Measurements from ENCODE around the gene SMIM38. TPM values are rescaled to one million over a fixed set of nuclear protein-coding genes. Genes with fewer than 3 reads are reported as not detected.

Gene SMIM38
- total RNA-seq, 1 donor from 2014 or later = not detected

GRCh38 chr11:69200331-69201065 lies 44.8 kb downstream of the SMIM38 start:
- Histone ChIP-seq H3K4me3 (ENCODE audit: insufficient read depth, low read depth, low read length) (no peak overlapping the region), H3K36me3 (ENCODE audit: insufficient read depth, low read length) (no peaks in the 10 kb centered on the region), H3K9ac (ENCODE audit: low read length) (no peak overlapping the region), H3K4me1 (ENCODE audit: insufficient read depth, low read length) (peaks cover 2% of the 10 kb centered on the region), H4K20me1 (ENCODE audit: insufficient read depth, low read length) (no peaks in the 10 kb centered on the region), H3K27me3 (ENCODE audit: insufficient read depth, low read length) (peaks cover 11% of the 10 kb centered on the region), H3K9me3 (ENCODE audit: insufficient read depth, low read depth, low read length) (no peaks in the 10 kb centered on the region), H3K79me2 (ENCODE audit: insufficient read depth, low read length) (no peaks in the 10 kb centered on the region), H2AFZ (ENCODE audit: low read depth, low read length) (no peak overlapping the region), H3K4me2 (ENCODE audit: low read length) (no peak overlapping the region), H3K27ac (ENCODE audit: low read depth, low read length) (no peak overlapping the region)
- H3K4me3 Mint-ChIP-seq (ENCODE audit: unreplicated experiment) = no peak overlapping the region
- H3K9me3 Mint-ChIP-seq (ENCODE audit: unreplicated experiment) = peaks cover 2% of the 10 kb centered on the region
- H3K27me3 Mint-ChIP-seq (ENCODE audit: low read depth, unreplicated experiment) = peaks cover 59% of the 10 kb centered on the region
- H3K36me3 Mint-ChIP-seq (ENCODE audit: low read depth, unreplicated experiment) = no peaks in the 10 kb centered on the region
- H3K4me1 Mint-ChIP-seq (ENCODE audit: low read depth, unreplicated experiment) = no peaks in the 10 kb centered on the region
- DNase-seq (ENCODE audit: low read depth) (no peak), FAIRE-seq (no peak)
- no peak for TF ChIP-seq EZH2 (IDR thresholded peaks at IDR 0.05; ENCODE audit: insufficient read depth, low read length)
- no peak for TF ChIP-seq CTCF (IDR thresholded peaks at IDR 0.05; ENCODE audit: insufficient read depth, low read depth, low read length)
- H3K27ac Mint-ChIP-seq (ENCODE audit: unreplicated experiment) = no peak overlapping the region

- DNase-seq (ENCODE audit: low read depth) = no peak
- FAIRE-seq = no peak
- Histone ChIP-seq H3K9ac (ENCODE audit: low read length) (no peak overlapping the region), H3K4me3 (ENCODE audit: insufficient read depth, low read depth, low read length) (no peak overlapping the region), H4K20me1 (ENCODE audit: insufficient read depth, low read length) (no peaks in the 10 kb centered on the region), H3K36me3 (ENCODE audit: insufficient read depth, low read length) (no peaks in the 10 kb centered on the region), H3K79me2 (ENCODE audit: insufficient read depth, low read length) (no peaks in the 10 kb centered on the region), H3K27me3 (ENCODE audit: insufficient read depth, low read length) (peaks cover 11% of the 10 kb centered on the region), H3K4me1 (ENCODE audit: insufficient read depth, low read length) (peaks cover 2% of the 10 kb centered on the region), H2AFZ (ENCODE audit: low read depth, low read length) (no peak overlapping the region), H3K27ac (ENCODE audit: low read depth, low read length) (no peak overlapping the region), H3K4me2 (ENCODE audit: low read length) (no peak overlapping the region), H3K9me3 (ENCODE audit: insufficient read depth, low read depth, low read length) (no peaks in the 10 kb centered on the region)
- H3K9me3 Mint-ChIP-seq (ENCODE audit: unreplicated experiment) = peaks cover 5% of the 10 kb centered on the region
- no peaks in the 10 kb centered on the region for H3K36me3 Mint-ChIP-seq (ENCODE audit: low read depth, unreplicated experiment)
- peaks cover 59% of the 10 kb centered on the region for H3K27me3 Mint-ChIP-seq (ENCODE audit: low read depth, unreplicated experiment)
- H3K27ac Mint-ChIP-seq (ENCODE audit: unreplicated experiment) = no peak overlapping the region
- H3K4me1 Mint-ChIP-seq (ENCODE audit: low read depth, unreplicated experiment) = no peaks in the 10 kb centered on the region
- H3K4me3 Mint-ChIP-seq (ENCODE audit: unreplicated experiment) = no peak overlapping the region
- TF ChIP-seq EZH2 (IDR thresholded peaks at IDR 0.05; ENCODE audit: insufficient read depth, low read length) (no peak), CTCF (IDR thresholded peaks at IDR 0.05; ENCODE audit: insufficient read depth, low read depth, low read length) (no peak)
Observed at GRCh38 chr11:69201066-69201365, 45.3 kb downstream of the SMIM38 start.

GRCh38 chr11:69201764-69202370 lies 46.1 kb downstream of the SMIM38 start:
- peaks cover 11% of the 10 kb centered on the region for H3K27me3 ChIP-seq (ENCODE audit: insufficient read depth, low read length)
- no peak for DNase-seq (ENCODE audit: low read depth)
- Mint-ChIP-seq H3K9me3 (ENCODE audit: unreplicated experiment) (peaks cover 6% of the 10 kb centered on the region), H3K4me1 (ENCODE audit: low read depth, unreplicated experiment) (no peaks in the 10 kb centered on the region), H3K27me3 (ENCODE audit: low read depth, unreplicated experiment) (peaks cover 65% of the 10 kb centered on the region), H3K36me3 (ENCODE audit: low read depth, unreplicated experiment) (no peaks in the 10 kb centered on the region), H3K4me3 (ENCODE audit: unreplicated experiment) (no peak overlapping the region), H3K27ac (ENCODE audit: unreplicated experiment) (no peak overlapping the region)
- H3K27ac ChIP-seq (ENCODE audit: low read depth, low read length) = no peak overlapping the region
- H4K20me1 ChIP-seq (ENCODE audit: insufficient read depth, low read length) = no peaks in the 10 kb centered on the region
- TF ChIP-seq EZH2 (IDR thresholded peaks at IDR 0.05; ENCODE audit: insufficient read depth, low read length) = no peak
- no peak for TF ChIP-seq CTCF (IDR thresholded peaks at IDR 0.05; ENCODE audit: insufficient read depth, low read depth, low read length)
- no peaks in the 10 kb centered on the region for H3K36me3 ChIP-seq (ENCODE audit: insufficient read depth, low read length)
- no peaks in the 10 kb centered on the region for H3K9me3 ChIP-seq (ENCODE audit: insufficient read depth, low read depth, low read length)
- H2AFZ ChIP-seq (ENCODE audit: low read depth, low read length) = no peak overlapping the region
- no peak for FAIRE-seq
- H3K4me2 ChIP-seq (ENCODE audit: low read length) = no peak overlapping the region
- peaks cover 2% of the 10 kb centered on the region for H3K4me1 ChIP-seq (ENCODE audit: insufficient read depth, low read length)
- H3K9ac ChIP-seq (ENCODE audit: low read length) = no peak overlapping the region
- no peaks in the 10 kb centered on the region for H3K79me2 ChIP-seq (ENCODE audit: insufficient read depth, low read length)
- no peak overlapping the region for H3K4me3 ChIP-seq (ENCODE audit: insufficient read depth, low read depth, low read length)
